ENCODE data around the gene NFASC. TPM values are rescaled to one million over a fixed set of nuclear protein-coding genes. Genes with fewer than 3 reads are reported as not detected.

NFASC gene
- total and polyA plus RNA-seq, 2 donors, result 9.5 to 21.8 TPM

GRCh38 chr1:204867666-204868339 lies 2.9 kb upstream of the NFASC start:
- 71% methylated on average over 10 of the region's 10 CpGs for WGBS
- H3K27ac ChIP-seq (ENCODE audit: low read depth), result no peak overlapping the region
- H3K36me3 ChIP-seq (ENCODE audit: insufficient read depth), result no peaks in the 10 kb centered on the region
- no peak for DNase-seq (ENCODE audit: extremely low spot score)
- no peak overlapping the region for H3K4me3 ChIP-seq (ENCODE audit: low read depth, low read length)
- H3K4me1 ChIP-seq (ENCODE audit: insufficient read depth), result no peaks in the 10 kb centered on the region

GRCh38 chr1:204868340-204868700 lies 2.3 kb upstream of the NFASC start:
- 82% methylated on average over 7 of the region's 7 CpGs for WGBS
- Histone ChIP-seq H3K4me3 (ENCODE audit: low read depth, low read length) (no peak overlapping the region), H3K27ac (ENCODE audit: low read depth) (no peak overlapping the region), H3K36me3 (ENCODE audit: insufficient read depth) (no peaks in the 10 kb centered on the region), H3K4me1 (ENCODE audit: insufficient read depth) (no peaks in the 10 kb centered on the region)
- no peak for DNase-seq (ENCODE audit: extremely low spot score)

GRCh38 chr1:204869097-204869496 lies 1.6 kb upstream of the NFASC start:
- H3K4me3 ChIP-seq (ENCODE audit: low read depth, low read length), result no peak overlapping the region
- no peak for DNase-seq (ENCODE audit: extremely low spot score)
- no peaks in the 10 kb centered on the region for H3K36me3 ChIP-seq (ENCODE audit: insufficient read depth)
- no peak overlapping the region for H3K27ac ChIP-seq (ENCODE audit: low read depth)
- H3K4me1 ChIP-seq (ENCODE audit: insufficient read depth), result no peaks in the 10 kb centered on the region
- 85% methylated on average over 3 of the region's 3 CpGs for WGBS

- no peaks in the 10 kb centered on the region for H3K36me3 ChIP-seq (ENCODE audit: insufficient read depth)
- H3K4me1 ChIP-seq (ENCODE audit: insufficient read depth), result no peaks in the 10 kb centered on the region
- WGBS, result 70% methylated on average over 5 of the region's 5 CpGs
- H3K4me3 ChIP-seq (ENCODE audit: low read depth, low read length), result no peak overlapping the region
- DNase-seq (ENCODE audit: extremely low spot score), result no peak
- H3K27ac ChIP-seq (ENCODE audit: low read depth), result no peak overlapping the region
These were observed 859 bp downstream of the NFASC start for GRCh38 chr1:204871405-204872037.

GRCh38 chr1:204872262-204872881 lies 1.7 kb downstream of the NFASC start:
- Histone ChIP-seq H3K36me3 (ENCODE audit: insufficient read depth) (no peaks in the 10 kb centered on the region), H3K4me1 (ENCODE audit: insufficient read depth) (no peaks in the 10 kb centered on the region), H3K27ac (ENCODE audit: low read depth) (no peak overlapping the region), H3K4me3 (ENCODE audit: low read depth, low read length) (no peak overlapping the region)
- WGBS, result 60% methylated on average over 6 of the region's 6 CpGs
- no peak for DNase-seq (ENCODE audit: extremely low spot score)

GRCh38 chr1:204873176-204873575 lies 2.5 kb downstream of the NFASC start:
- Histone ChIP-seq H3K4me1 (ENCODE audit: insufficient read depth) (no peaks in the 10 kb centered on the region), H3K27ac (ENCODE audit: low read depth) (no peak overlapping the region), H3K4me3 (ENCODE audit: low read depth, low read length) (no peak overlapping the region), H3K36me3 (ENCODE audit: insufficient read depth) (no peaks in the 10 kb centered on the region)
- 81% methylated on average over 2 of the region's 2 CpGs for WGBS
- DNase-seq (ENCODE audit: extremely low spot score), result no peak

GRCh38 chr1:204873714-204874113 lies 3.1 kb downstream of the NFASC start:
- Histone ChIP-seq H3K4me1 (ENCODE audit: insufficient read depth) (no peaks in the 10 kb centered on the region), H3K27ac (ENCODE audit: low read depth) (no peak overlapping the region), H3K36me3 (ENCODE audit: insufficient read depth) (no peaks in the 10 kb centered on the region), H3K4me3 (ENCODE audit: low read depth, low read length) (no peak overlapping the region)
- 93% methylated on average over 2 of the region's 2 CpGs for WGBS
- no peak for DNase-seq (ENCODE audit: extremely low spot score)

- no peak overlapping the region for H3K4me3 ChIP-seq (ENCODE audit: low read depth, low read length)
- WGBS, result 89% methylated on average over 10 of the region's 10 CpGs
- H3K27ac ChIP-seq (ENCODE audit: low read depth), result no peak overlapping the region
- no peaks in the 10 kb centered on the region for H3K4me1 ChIP-seq (ENCODE audit: insufficient read depth)
- no peak for DNase-seq (ENCODE audit: extremely low spot score)
- no peaks in the 10 kb centered on the region for H3K36me3 ChIP-seq (ENCODE audit: insufficient read depth)
These were observed 3.6 kb downstream of the NFASC start for GRCh38 chr1:204874274-204874673.

- Histone ChIP-seq H3K27ac (ENCODE audit: low read depth) (no peak overlapping the region), H3K4me1 (ENCODE audit: insufficient read depth) (no peaks in the 10 kb centered on the region), H3K36me3 (ENCODE audit: insufficient read depth) (no peaks in the 10 kb centered on the region), H3K4me3 (ENCODE audit: low read depth, low read length) (no peak overlapping the region)
- WGBS, result 70% methylated on average over 4 of the region's 4 CpGs
- DNase-seq (ENCODE audit: extremely low spot score), result no peak
These were observed 4.6 kb downstream of the NFASC start for GRCh38 chr1:204875255-204875654.

GRCh38 chr1:204878621-204879234 lies 8.1 kb downstream of the NFASC start:
- WGBS, result 41% methylated on average over 5 of the region's 5 CpGs
- no peak for DNase-seq (ENCODE audit: extremely low spot score)
- Histone ChIP-seq H3K36me3 (ENCODE audit: insufficient read depth) (no peaks in the 10 kb centered on the region), H3K4me1 (ENCODE audit: insufficient read depth) (no peaks in the 10 kb centered on the region), H3K4me3 (ENCODE audit: low read depth, low read length) (no peak overlapping the region), H3K27ac (ENCODE audit: low read depth) (no peak overlapping the region)

- Histone ChIP-seq H3K27ac (ENCODE audit: low read depth) (no peak overlapping the region), H3K4me3 (ENCODE audit: low read depth, low read length) (no peak overlapping the region), H3K4me1 (ENCODE audit: insufficient read depth) (no peaks in the 10 kb centered on the region), H3K36me3 (ENCODE audit: insufficient read depth) (no peaks in the 10 kb centered on the region)
- peak; percentile 57 for DNase-seq (ENCODE audit: extremely low spot score)
- 33% methylated on average over 3 of the region's 3 CpGs for WGBS
These were observed 8.7 kb downstream of the NFASC start for GRCh38 chr1:204879351-204879750.

- H3K27ac ChIP-seq (ENCODE audit: low read depth), result no peak overlapping the region
- no peaks in the 10 kb centered on the region for H3K36me3 ChIP-seq (ENCODE audit: insufficient read depth)
- no peaks in the 10 kb centered on the region for H3K4me1 ChIP-seq (ENCODE audit: insufficient read depth)
- H3K4me3 ChIP-seq (ENCODE audit: low read depth, low read length), result no peak overlapping the region
- 94% methylated on average over 7 of the region's 7 CpGs for WGBS
- no peak for DNase-seq (ENCODE audit: extremely low spot score)
These were observed 10.2 kb downstream of the NFASC start for GRCh38 chr1:204880906-204881305.

- no peak for DNase-seq (ENCODE audit: extremely low spot score)
- no peaks in the 10 kb centered on the region for H3K36me3 ChIP-seq (ENCODE audit: insufficient read depth)
- H3K4me1 ChIP-seq (ENCODE audit: insufficient read depth), result no peaks in the 10 kb centered on the region
- H3K27ac ChIP-seq (ENCODE audit: low read depth), result no peak overlapping the region
- H3K4me3 ChIP-seq (ENCODE audit: low read depth, low read length), result no peak overlapping the region
- 90% methylated on average over 3 of the region's 3 CpGs for WGBS
These were observed 11.8 kb downstream of the NFASC start for GRCh38 chr1:204882479-204882878.

- Histone ChIP-seq H3K4me1 (ENCODE audit: insufficient read depth) (no peaks in the 10 kb centered on the region), H3K4me3 (ENCODE audit: low read depth, low read length) (no peak overlapping the region), H3K36me3 (ENCODE audit: insufficient read depth) (no peaks in the 10 kb centered on the region), H3K27ac (ENCODE audit: low read depth) (no peak overlapping the region)
- WGBS, result 88% methylated on average over 3 of the region's 3 CpGs
- no peak for DNase-seq (ENCODE audit: extremely low spot score)
These were observed 12.7 kb downstream of the NFASC start for GRCh38 chr1:204883405-204883804.
